K562 (cell line): Measurements from ENCODE around the gene TMEM181. TPM values are rescaled to one million over a fixed set of nuclear protein-coding genes. Genes with fewer than 3 reads are reported as not detected.

ENCODE experiments used
- ARNT ChIP-seq, 2 experiments: fragments of 450-650 bp; IDR thresholded peaks; 2 replicates each; pipeline ENCODE4 v1.6.1; 2016; ENCODE audit warnings: mild to moderate bottlenecking in 1 of 2
- CBX2 ChIP-seq: fragments of 200-600 bp; sonication (generic); IDR thresholded peaks from one replicate; pipeline ENCODE4 v1.6.1; 2012; ENCODE audit warnings: mild to moderate bottlenecking, low read length, inconsistent platforms; ENCODE audit not compliant: insufficient read depth, poor library complexity, severe bottlenecking
- E4F1 ChIP-seq: fragments of 250-450 bp; sonication (Bioruptor Pico); IDR thresholded peaks from 2 replicates; pipeline ENCODE4 v1.5.0; 2021; ENCODE audit warnings: mild to moderate bottlenecking, borderline replicate concordance
- ETV1 ChIP-seq: fragments of 450-650 bp; conservative IDR thresholded peaks from 2 replicates; pipeline ENCODE4 v1.6.1; 2016; ENCODE audit warnings: missing genetic modification characterization, control low read depth, low read depth, missing compliant biosample characterization
- HMG20B ChIP-seq: fragments of 250-450 bp; sonication (Bioruptor Pico); IDR thresholded peaks from 2 replicates; pipeline ENCODE4 v1.5.0; 2021; ENCODE audit warnings: mild to moderate bottlenecking
- PHF20 ChIP-seq: fragments of 450-650 bp; IDR thresholded peaks from 2 replicates; pipeline ENCODE4 v1.6.1; 2018; ENCODE audit not compliant: partially characterized antibody
- ZBED1 ChIP-seq: IDR thresholded peaks from 2 replicates; pipeline ENCODE4 v1.6.1; 2014
- ZHX1 ChIP-seq: fragments of 150-350 bp; conservative IDR thresholded peaks from 2 replicates; pipeline ENCODE4 v1.6.1; 2014; ENCODE audit warnings: low read length
- ZNF121 ChIP-seq: sonication (generic); formaldehyde crosslinking; conservative IDR thresholded peaks from 2 replicates; pipeline ENCODE4 v1.8.0; 2022; ENCODE audit warnings: missing genetic modification reagents
- ZNF174 ChIP-seq: fragments of 250-450 bp; sonication (Bioruptor Pico); IDR thresholded peaks from 2 replicates; pipeline ENCODE4 v1.4.0; 2020; ENCODE audit warnings: mild to moderate bottlenecking
- polyA plus RNA-seq, 8 experiments: library from polyadenylated mRNA; depleted of rRNA in 4 of 8; stranded (reverse) in 5 of 8; unstranded in 3 of 8; fragments of >200 nt; fragmentation: Nextera tagmentation in 2 of 8; fragmentation: Illumina TruSeq in 1 of 8; extraction: Ambion mirVana in 2 of 8; extraction: Trizol in 1 of 8; gene quantifications; 2 replicates each; pipeline versions ENCODE4 v1.2.1 to v1.2.3, GENCODE V29; 2011 to 2014; ENCODE audit warnings: inconsistent platforms in 1 of 8, missing spikeins in 1 of 8
- total RNA-seq, 7 experiments: library from RNA; depleted of rRNA in 6 of 7; stranded (reverse); fragments of >200 nt in 6 of 7; fragmentation: Illumina TruSeq in 2 of 7; extraction: Trizol in 2 of 7; gene quantifications; 2 replicates each; pipeline versions ENCODE4 v1.2.1 to v1.2.3, GENCODE V29; 2011 to 2021; ENCODE audit warnings: low replicate concordance in 1 of 7

The TMEM181 gene
- total and polyA plus RNA-seq, 9 of the 15 experiments (the other 6 are each of a cell fraction or from before 2014, with no cell fraction given), result 5.6 to 27.2 (median 19.9) TPM

- TF ChIP-seq ZHX1 (no peak), HMG20B (CRISPR knock-in tag) (no peak), ZNF174 (CRISPR knock-in tag) (no peak), ZNF121 (no peak), CBX2 (no peak), ETV1 (tag) (no peak), PHF20 (no peak), ZBED1 (no peak), E4F1 (CRISPR knock-in tag) (no peak), ARNT (IDR thresholded peaks at IDR 0.05) (no peak)
Observed at GRCh38 chr6:158620963-158621693, 61.2 kb downstream of the TMEM181 start (continued).
